Psoas muscle (tissue), 8 donors: ENCODE data around the gene RNF39. TPM values are rescaled to one million over a fixed set of nuclear protein-coding genes. Genes with fewer than 3 reads are reported as not detected.

Source experiments
- ATAC-seq, 4 donors: fragments of 200-7000 bp; cut with Tn5 transposase; one replicate each; pipeline ENCODE4 v1.9.1; 2020; ENCODE audit warnings: moderate library complexity in 3 of 4, mild to moderate bottlenecking in 2 of 4
- DNase-seq, 2 donors: peaks; one replicate each; pipeline ENCODE4 v3.0.0-alpha.2; 2020
- H3K27ac ChIP-seq: fragments of 200-600 bp; one replicate; pipeline ENCODE4 v1.8.0; 2022
- H3K27me3 ChIP-seq, 3 donors: fragments of 200-600 bp in 1 of 3; one replicate each; pipeline versions ENCODE4 v1.6.1 to v1.8.0; 2013 to 2022; ENCODE audit warnings: low read length in 2 of 3, mild to moderate bottlenecking in 2 of 3, moderate library complexity in 1 of 3; ENCODE audit not compliant: insufficient read depth in 3 of 3
- H3K36me3 ChIP-seq, 2 donors: fragments of 200-600 bp in 1 of 2; one replicate each; pipeline versions ENCODE4 v1.6.1 to v1.8.0; 2013 to 2022; ENCODE audit warnings: low read depth in 1 of 2, mild to moderate bottlenecking in 1 of 2, moderate library complexity in 1 of 2; ENCODE audit not compliant: insufficient read depth in 1 of 2
- H3K4me1 ChIP-seq: fragments of 200-600 bp; one replicate; pipeline ENCODE4 v1.8.0; 2022
- H3K4me3 ChIP-seq: fragments of 200-600 bp; one replicate; pipeline ENCODE4 v1.8.0; 2022; ENCODE audit warnings: mild to moderate bottlenecking
- H3K9me3 ChIP-seq: fragments of 200-600 bp; one replicate; pipeline ENCODE4 v1.8.0; 2022
- WGBS, 3 donors: extraction: QIAGEN DNeasy Blood & Tissue Kit; methylation state at CpG; one replicate each; pipeline versions ENCODE4 v1.1.6 to v1.1.7; 2013; 5-methylcytosine and 5-hydroxymethylcytosine counted together
- intact Hi-C, 2 donors: fragments of 100-400 bp; cut with DNase I; formaldehyde crosslinking; loops; one replicate each; pipeline versions ENCODE4 v1.11.0 to v1.14.2; 2022
- polyA plus RNA-seq, 3 donors: library from polyadenylated mRNA; stranded (reverse); fragments of 200-250 nt; gene quantifications; one replicate each; pipeline ENCODE4 v1.2.3, GENCODE V29; 2013
- total RNA-seq, 4 donors: library from RNA; stranded (reverse); fragmentation: NEBNext Ultra II Directional in 2 of 4; extraction: Animal tissue kit (Norgen Biotek cat#: 25700) in 2 of 4; gene quantifications; one replicate each; pipeline versions ENCODE4 v1.2.1 to v1.2.4, GENCODE V29; 2021 to 2023
- TF ChIP-seq, protein P1 (sequence below): fragments of 200-600 bp; IDR thresholded peaks from one replicate; pipeline ENCODE4 v1.8.0; 2022; ENCODE audit warnings: antibody characterized with exemption
- donor health status: healthy with polysubstance abuse.
- donor health status: DM: no; HTN: no; CAD: no; lungs with moderate emphysema.
- donor health status: Bipolar disorder and iron deficiency.
- donor health status: healthy.
- donor health status: DM: yes; HTN: yes; CAD: no.
- donor health status: DM: no; HTN: no; CAD: no.
- donor health status: DM: no; HTN: no; CAD: no.
- donor health status: DM: yes; HTN: yes; CAD: no.

RNF39 gene
- total and polyA plus RNA-seq, 7 donors = 0.03 TPM; not detected in 6

DNA sequence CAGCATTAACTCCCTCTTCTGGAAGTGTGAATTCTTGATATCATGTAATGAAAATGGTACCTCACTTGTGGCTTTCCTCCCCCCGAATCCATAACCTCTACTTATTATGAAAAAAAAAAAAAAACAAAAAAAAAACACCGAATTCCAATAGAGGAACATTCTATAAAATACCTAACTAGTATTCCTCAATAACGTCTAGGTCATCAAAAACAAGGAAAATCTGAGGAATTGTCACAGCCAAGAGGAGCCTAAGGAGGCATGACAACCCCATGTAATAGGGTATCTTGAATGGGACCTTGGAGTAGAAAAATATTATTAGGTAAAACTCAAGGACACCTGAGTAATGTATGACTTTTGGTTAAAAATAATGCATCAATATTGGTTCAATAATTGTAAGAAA is 53.4 kb downstream of the RNF39 start:
- intact Hi-C loops = no loop called here
- Histone ChIP-seq H3K4me1 (no peaks in the 10 kb centered on the region), H3K9me3 (no peaks in the 10 kb centered on the region), H3K36me3 (peaks cover 0 to 31% of the 10 kb centered on the region in 2 donors), H3K27me3 (no peaks in the 10 kb centered on the region), H3K27ac (no peak overlapping the region), H3K4me3 (no peak overlapping the region)
- no peak for ATAC-seq
- DNase-seq = no peak
- TF ChIP-seq, protein P1, sequence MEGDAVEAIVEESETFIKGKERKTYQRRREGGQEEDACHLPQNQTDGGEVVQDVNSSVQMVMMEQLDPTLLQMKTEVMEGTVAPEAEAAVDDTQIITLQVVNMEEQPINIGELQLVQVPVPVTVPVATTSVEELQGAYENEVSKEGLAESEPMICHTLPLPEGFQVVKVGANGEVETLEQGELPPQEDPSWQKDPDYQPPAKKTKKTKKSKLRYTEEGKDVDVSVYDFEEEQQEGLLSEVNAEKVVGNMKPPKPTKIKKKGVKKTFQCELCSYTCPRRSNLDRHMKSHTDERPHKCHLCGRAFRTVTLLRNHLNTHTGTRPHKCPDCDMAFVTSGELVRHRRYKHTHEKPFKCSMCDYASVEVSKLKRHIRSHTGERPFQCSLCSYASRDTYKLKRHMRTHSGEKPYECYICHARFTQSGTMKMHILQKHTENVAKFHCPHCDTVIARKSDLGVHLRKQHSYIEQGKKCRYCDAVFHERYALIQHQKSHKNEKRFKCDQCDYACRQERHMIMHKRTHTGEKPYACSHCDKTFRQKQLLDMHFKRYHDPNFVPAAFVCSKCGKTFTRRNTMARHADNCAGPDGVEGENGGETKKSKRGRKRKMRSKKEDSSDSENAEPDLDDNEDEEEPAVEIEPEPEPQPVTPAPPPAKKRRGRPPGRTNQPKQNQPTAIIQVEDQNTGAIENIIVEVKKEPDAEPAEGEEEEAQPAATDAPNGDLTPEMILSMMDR = no peak
- WGBS, 3 donors = 87 to 95% (median 90%) methylated on average over 3 of the region's 3 CpGs

DNA sequence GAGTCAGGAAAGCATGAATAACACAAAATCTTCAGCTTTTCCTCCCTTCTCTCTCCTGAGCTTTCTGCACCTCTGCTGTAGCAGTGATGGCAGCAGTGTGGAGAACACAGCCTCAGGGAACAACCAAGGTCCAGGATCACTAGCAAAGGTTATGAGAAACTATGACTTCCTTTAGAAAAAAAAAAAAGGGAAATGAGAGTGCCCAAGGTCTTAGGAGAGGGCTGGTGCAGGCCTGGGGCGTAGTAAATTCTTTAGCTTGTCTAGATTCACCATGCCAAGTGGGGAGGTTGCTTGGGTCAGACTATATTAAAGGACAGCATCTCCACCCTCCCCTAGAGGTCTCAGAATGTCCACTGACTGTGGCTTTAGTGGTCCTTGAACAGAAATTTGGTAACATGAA is 54.9 kb downstream of the RNF39 start:
- WGBS, 3 donors = 85 to 96% (median 95%) methylated on average over 1 of the region's 1 CpG
- H3K27ac ChIP-seq = no peak overlapping the region
- H3K27me3 ChIP-seq = no peaks in the 10 kb centered on the region
- no peaks in the 10 kb centered on the region for H3K4me1 ChIP-seq
- H3K9me3 ChIP-seq = no peaks in the 10 kb centered on the region
- H3K4me3 ChIP-seq = no peak overlapping the region
- TF ChIP-seq, protein P1 = no peak
- intact Hi-C loops = no loop called here
- ATAC-seq (no peak), DNase-seq (no peak)
- peaks cover 0 to 31% of the 10 kb centered on the region in 2 donors for H3K36me3 ChIP-seq

Other genes with a start within 250 kb of the RNF39 start
- under 1 TPM in 2 of 4 donors, not detected in 2; 0.15 to 0.42 TPM for gene HLA-G, start 247.9 kb downstream of the RNF39 start, total RNA-seq
- not detected for gene HLA-G, start 247.9 kb downstream of the RNF39 start, polyA plus RNA-seq
- gene HLA-A, start 133.2 kb downstream of the RNF39 start, total RNA-seq = 100 to 1,000 TPM in 3 of 4 donors, 10 to 100 TPM in 1; 86.6 to 204 (median 182) TPM
- 100 to 1,000 TPM in 2 of 3 donors, 10 to 100 TPM in 1; 88.0 to 290 (median 125) TPM for gene HLA-A, start 133.2 kb downstream of the RNF39 start, polyA plus RNA-seq
- gene POLR1H, start 14.5 kb downstream of the RNF39 start, total RNA-seq = 10 to 100 TPM; 15.4 to 25.9 (median 20.2) TPM
- 10 to 100 TPM; 23.7 to 32.9 (median 32.4) TPM for gene POLR1H, start 14.5 kb downstream of the RNF39 start, polyA plus RNA-seq
- gene PPP1R11, start 8.6 kb downstream of the RNF39 start, total RNA-seq = 10 to 100 TPM; 31.9 to 48.5 (median 37.8) TPM
- gene PPP1R11, start 8.6 kb downstream of the RNF39 start, polyA plus RNA-seq = 10 to 100 TPM; 59.4 to 81.2 (median 79.8) TPM
- gene TRIM31, start 37.3 kb upstream of the RNF39 start, total RNA-seq = not detected
- gene TRIM31, start 37.3 kb upstream of the RNF39 start, polyA plus RNA-seq = under 1 TPM in 2 of 3 donors, not detected in 1; 0.01 to 0.15 TPM
- gene TRIM40, start 60.4 kb upstream of the RNF39 start, total RNA-seq = not detected
- under 1 TPM in 1 of 3 donors, not detected in 2; 0.03 TPM for gene TRIM40, start 60.4 kb upstream of the RNF39 start, polyA plus RNA-seq
- under 1 TPM in 1 of 4 donors, not detected in 3; 0.10 TPM for gene TRIM10, start 85.4 kb upstream of the RNF39 start, total RNA-seq
- gene TRIM10, start 85.4 kb upstream of the RNF39 start, polyA plus RNA-seq = not detected
- not detected for gene TRIM15, start 87.8 kb upstream of the RNF39 start, total RNA-seq
- gene TRIM15, start 87.8 kb upstream of the RNF39 start, polyA plus RNA-seq = under 1 TPM in 1 of 3 donors, not detected in 2; 0.01 TPM
- gene TRIM26, start 137.6 kb upstream of the RNF39 start, total RNA-seq = 10 to 100 TPM; 13.2 to 18.1 (median 14.8) TPM
- gene TRIM26, start 137.6 kb upstream of the RNF39 start, polyA plus RNA-seq = 10 to 100 TPM; 13.1 to 36.4 (median 17.9) TPM